Endometrium (tissue), 2 donors: ENCODE results near the gene FHDC1.

ENCODE experiments used
- FAIRE-seq: peaks from 2 replicates; lab custom pipeline; 2012; peaks lifted over from hg19 to GRCh38; lab: Jason Lieb, UNC
- donor health status: control.
- donor health status: control.

Gene FHDC1

GRCh38 chr4:152935143-152935542, 980 bp upstream of the FHDC1 start:
- no peak for FAIRE-seq

- FAIRE-seq = no peak
These were observed 568 bp downstream of the FHDC1 start for GRCh38 chr4:152936446-152937335.

DNA sequence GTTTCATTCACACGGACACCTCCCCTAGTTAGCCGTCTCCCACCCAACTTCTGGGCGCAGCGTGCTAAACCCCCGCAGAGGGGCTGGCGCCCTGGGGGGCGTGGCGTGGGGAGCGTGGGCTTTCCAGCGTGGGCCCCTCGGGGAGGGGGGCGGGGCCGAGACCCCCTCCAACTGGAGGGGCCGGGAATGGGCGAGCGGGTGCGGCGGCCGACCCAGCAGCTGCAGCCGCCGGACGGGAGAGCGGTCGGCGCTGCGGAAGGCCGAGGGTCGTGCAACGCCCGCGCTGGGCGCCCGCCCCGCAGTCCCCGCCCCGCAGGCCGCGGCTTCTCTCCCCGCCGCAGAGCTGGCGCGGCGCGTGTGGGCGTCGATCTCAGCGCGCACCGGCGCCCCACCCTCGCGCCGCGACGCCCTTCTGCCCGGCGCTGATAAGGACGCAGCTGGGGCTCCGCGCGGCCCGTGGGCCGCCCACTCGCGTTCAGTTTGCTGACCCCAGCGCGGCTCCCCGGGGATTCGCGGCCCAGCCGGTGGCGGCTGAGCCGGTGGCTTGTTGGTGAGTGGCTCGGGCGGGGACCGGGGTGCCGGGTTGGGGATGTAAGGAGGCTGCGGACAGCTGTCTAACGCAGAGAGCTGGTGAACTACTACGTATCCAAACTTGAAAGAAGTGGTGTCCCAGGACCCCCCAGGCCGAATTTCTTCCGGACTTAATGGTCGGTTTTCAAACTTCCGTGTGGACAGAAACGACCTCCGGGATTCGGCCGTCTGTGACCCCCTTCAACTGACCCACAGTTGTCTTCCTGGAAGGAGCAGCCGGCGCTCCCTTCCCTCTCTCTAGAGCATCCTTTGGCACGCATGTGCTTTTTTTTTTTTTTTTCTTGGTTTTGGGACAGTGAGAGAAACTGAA, 1.5 kb downstream of the FHDC1 start:
- no peak for FAIRE-seq

GRCh38 chr4:152938237-152938947, 2.3 kb downstream of the FHDC1 start:
- no peak for FAIRE-seq

GRCh38 chr4:152939621-152940020, 3.5 kb downstream of the FHDC1 start:
- FAIRE-seq = no peak

GRCh38 chr4:152940461-152940860, 4.3 kb downstream of the FHDC1 start:
- no peak for FAIRE-seq

- no peak for FAIRE-seq
These were observed 5.3 kb downstream of the FHDC1 start for GRCh38 chr4:152941411-152941810.

- FAIRE-seq = no peak
These were observed 6.2 kb downstream of the FHDC1 start for GRCh38 chr4:152942346-152942745.

DNA sequence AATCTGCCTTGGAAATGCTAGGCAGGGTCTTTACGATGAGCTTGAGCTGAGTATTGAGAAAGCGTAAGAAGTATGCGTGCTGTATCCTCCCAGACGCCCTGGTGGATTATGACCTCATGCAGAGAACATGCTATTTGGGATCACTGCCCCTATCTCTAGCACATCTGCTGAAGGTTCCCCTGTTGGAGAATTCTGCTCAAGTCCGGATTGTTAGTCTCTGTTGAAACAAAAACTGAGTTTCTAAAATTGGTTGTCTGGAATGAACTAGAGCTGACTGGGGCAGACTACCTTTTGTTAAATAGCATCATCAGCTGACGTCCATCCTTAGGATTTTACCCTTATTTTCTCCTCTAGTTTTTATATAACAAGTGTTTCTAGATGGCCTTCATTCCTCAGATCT, 7.5 kb downstream of the FHDC1 start:
- no peak for FAIRE-seq

DNA sequence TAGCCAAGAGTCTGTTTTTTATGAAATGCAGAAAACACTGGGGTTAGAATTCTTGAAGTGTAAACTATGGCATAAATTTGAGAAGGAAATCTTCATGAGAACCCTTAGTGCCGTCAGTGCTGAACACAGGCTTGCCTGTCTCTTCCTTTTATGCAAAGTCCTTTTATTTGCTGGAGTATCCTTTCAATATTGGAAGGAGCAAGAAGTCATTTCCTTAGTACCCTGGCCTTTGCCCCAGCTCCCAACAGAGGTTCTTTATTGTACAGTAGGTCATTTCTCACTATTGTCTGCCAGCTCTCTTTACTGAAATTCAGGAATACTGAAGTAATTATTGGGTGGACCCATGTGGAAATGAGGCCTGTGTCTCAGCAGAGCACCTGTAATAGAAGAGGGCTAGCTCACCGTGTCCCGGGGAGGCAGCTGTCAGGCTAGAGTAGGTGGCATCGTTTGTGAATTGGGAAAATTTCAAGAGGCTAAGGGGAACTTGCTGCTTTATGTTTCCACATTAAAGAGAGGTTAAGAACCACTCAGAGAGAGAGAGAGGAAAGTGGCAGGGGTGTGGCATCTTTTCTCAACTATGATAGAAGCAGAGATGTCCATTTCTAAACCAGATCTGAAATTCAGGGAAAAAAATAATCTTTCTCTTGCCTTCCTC, 8.7 kb downstream of the FHDC1 start:
- FAIRE-seq = no peak

GRCh38 chr4:152945639-152946038, 9.5 kb downstream of the FHDC1 start:
- FAIRE-seq = no peak

GRCh38 chr4:152946446-152946845, 10.3 kb downstream of the FHDC1 start:
- no peak for FAIRE-seq

DNA sequence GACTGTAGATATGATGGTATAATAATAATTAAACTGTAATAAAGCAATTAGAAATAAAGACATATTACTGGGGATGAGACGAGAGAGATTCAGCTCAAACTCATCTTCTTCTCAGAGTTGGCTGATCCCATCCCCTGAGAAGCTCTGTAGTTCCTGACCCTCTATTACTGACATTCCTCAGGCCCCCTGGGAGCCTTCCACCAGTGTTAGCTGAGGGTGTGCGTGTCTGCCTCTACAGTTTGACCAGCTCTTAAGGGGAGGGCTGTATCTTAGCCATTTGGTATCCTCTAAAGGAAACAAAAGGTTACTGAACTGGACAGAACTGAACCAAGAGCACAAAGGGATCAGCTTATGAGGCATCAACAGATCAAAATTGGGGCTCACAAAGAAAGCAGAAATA, 11.2 kb downstream of the FHDC1 start:
- no peak for FAIRE-seq

- no peak for FAIRE-seq
These were observed 13.8 kb downstream of the FHDC1 start for GRCh38 chr4:152949930-152950329.

DNA sequence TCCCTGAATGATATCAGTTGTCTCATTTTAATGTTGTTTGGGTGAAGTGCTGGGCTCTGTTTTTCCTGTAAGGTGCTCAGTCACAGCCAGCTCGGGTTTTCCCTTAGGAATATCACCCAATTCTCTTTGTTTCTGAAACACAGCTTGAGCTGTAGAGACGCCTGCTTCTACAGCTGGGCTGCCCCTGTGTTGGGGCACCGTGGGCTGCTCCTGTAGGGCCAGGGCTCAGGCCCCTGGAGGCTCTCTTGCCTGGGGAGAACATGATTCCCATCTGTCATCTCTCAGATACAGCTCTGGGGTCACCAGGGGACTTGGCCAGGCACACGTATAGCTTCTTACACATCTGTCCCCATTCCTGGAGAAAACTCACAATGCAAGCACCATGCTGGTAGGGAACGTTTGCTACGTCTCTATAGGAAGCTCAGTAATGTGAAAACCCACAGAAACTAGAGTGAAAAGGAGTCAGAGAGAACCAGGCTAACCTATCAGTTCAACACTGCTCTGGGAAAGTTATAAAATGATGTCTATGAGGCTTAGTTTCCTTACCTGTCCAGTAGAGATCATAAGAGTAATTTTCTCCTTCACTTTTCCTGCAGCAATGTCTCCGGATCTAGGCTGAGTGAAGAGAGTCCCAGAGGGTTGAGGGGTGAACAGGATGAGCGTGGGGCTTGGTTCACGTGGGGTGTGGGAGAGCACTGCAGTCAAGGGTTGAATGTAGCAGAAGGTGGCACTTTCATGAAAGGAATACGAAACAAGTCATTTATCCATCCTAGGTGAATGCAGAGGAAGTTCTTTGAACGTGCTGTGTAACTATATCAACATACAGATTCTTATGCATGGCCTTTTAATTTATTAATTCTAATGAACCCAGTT, 14.5 kb downstream of the FHDC1 start:
- no peak for FAIRE-seq

DNA sequence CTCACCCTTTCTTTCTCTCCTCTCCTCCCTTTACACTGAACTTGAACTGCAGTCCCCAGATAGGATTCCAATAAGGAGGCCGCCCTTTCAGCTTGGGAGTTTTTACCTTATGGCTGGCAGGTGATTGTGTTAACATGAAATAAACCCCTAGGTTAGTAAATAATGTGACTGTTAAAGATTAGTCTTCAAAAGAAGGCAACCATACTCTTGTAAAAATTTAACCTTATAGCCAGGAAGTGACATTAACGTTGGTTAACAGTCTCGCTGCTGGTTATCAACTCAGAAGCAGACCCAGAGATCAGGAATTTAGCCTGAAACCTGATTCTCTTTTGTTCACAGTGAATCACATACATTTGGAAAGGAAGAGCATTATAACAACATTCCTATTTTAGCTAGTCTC, 15.2 kb downstream of the FHDC1 start:
- no peak for FAIRE-seq

GRCh38 chr4:152953514-152953913, 17.4 kb downstream of the FHDC1 start:
- FAIRE-seq = no peak

DNA sequence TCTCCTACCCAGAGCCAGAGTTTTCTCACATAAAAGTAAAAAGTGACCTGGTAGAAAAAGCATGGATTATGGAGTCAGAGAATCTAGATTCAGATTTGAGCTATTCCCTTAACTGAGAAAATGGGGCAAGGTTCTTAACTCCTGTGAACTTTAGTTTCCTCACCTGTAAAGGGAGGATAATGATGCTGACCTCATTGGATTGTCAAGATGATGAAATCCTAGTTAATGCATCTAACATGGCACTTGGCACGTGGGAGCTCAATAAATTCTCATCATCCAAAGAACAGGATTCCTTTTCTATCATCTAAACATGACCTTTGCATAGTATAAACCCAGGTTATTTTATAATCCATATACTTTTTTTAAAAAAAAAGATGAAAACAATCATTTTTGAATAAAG, 18.6 kb downstream of the FHDC1 start:
- no peak for FAIRE-seq

GRCh38 chr4:152956147-152956546, 20.0 kb downstream of the FHDC1 start:
- no peak for FAIRE-seq

DNA sequence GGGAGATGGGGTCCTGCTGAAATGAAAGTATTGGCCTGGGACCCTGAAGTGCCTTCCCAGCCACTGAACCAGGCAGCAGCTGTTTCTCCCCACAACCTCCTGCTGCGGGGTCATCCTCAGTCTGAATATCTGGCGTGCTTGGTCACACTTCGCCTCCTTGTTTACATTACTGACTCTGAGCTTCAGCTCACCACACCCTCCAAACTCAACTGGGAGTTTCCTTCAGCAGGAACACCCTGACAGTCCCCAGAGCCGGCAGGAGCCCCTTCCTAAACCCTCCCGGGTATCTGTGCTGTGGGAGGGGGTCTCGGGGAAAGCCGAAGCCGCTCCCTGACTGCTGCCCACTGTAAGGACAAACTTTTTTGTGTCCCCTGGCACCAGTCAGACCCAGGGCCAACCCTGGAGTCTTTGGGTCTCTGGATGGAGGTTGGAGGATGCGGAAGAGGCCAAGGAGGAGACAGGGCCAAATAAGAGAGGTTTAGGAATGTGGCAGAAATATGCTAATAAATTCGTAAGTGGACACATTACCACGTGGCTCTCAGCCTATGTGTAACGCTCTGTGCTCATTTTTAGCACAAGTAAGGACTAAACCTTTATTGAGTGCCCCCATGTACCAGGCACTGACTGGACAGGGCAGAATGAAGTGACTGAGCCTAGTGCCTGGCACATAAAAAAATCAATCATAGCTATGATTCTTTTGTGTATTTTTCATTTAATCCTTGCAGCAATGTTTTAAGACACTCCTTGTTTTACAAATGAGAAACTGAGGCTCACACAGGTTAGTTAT, 20.7 kb downstream of the FHDC1 start:
- no peak for FAIRE-seq
